Muscle layer of duodenum (tissue), 2 donors: ENCODE results near the gene EIF5.

Experiments
- H3K27ac ChIP-seq: one replicate; pipeline ENCODE4 v1.7.0; 2013; ENCODE audit warnings: mild to moderate bottlenecking, low read length
- H3K27me3 ChIP-seq: one replicate; pipeline ENCODE4 v1.7.0; 2013; ENCODE audit warnings: low read depth, mild to moderate bottlenecking, control low read depth, low read length
- H3K36me3 ChIP-seq, 2 donors: one replicate each; pipeline ENCODE4 v1.7.0; 2013; ENCODE audit warnings: low read length in 2 of 2, control low read depth in 1 of 2, mild to moderate bottlenecking in 1 of 2; ENCODE audit not compliant: insufficient read depth in 2 of 2, control insufficient read depth in 1 of 2
- H3K4me1 ChIP-seq, 2 donors: one replicate each; pipeline ENCODE4 v1.7.0; 2013; ENCODE audit warnings: low read length in 2 of 2, mild to moderate bottlenecking in 2 of 2, control low read depth in 1 of 2, moderate library complexity in 1 of 2; ENCODE audit not compliant: insufficient read depth in 2 of 2, control insufficient read depth in 1 of 2
- H3K4me3 ChIP-seq, 2 donors: one replicate each; pipeline ENCODE4 v1.7.0; 2013; ENCODE audit warnings: low read length in 2 of 2, low read depth in 1 of 2, mild to moderate bottlenecking in 1 of 2
- H3K9me3 ChIP-seq, 2 donors: one replicate each; pipeline ENCODE4 v1.7.0; 2013; ENCODE audit warnings: low read length in 2 of 2, control low read depth in 1 of 2, mild to moderate bottlenecking in 1 of 2; ENCODE audit not compliant: control insufficient read depth in 1 of 2
- donor health status: healthy.

The EIF5 gene

GRCh38 chr14:103341250-103342129, 7.5 kb downstream of the EIF5 start:
- Histone ChIP-seq H3K9me3 (no peaks in the 10 kb centered on the region), H3K4me1 (peaks cover 0 to under 1% of the 10 kb centered on the region in 2 donors), H3K36me3 (peaks cover 79 to 82% of the 10 kb centered on the region in 2 donors), H3K27ac (no peak overlapping the region), H3K27me3 (no peaks in the 10 kb centered on the region), H3K4me3 (no peak overlapping the region)

- Histone ChIP-seq H3K4me1 (no peaks in the 10 kb centered on the region), H3K36me3 (peaks cover 61 to 64% of the 10 kb centered on the region in 2 donors), H3K4me3 (no peak overlapping the region), H3K9me3 (no peaks in the 10 kb centered on the region), H3K27me3 (no peaks in the 10 kb centered on the region), H3K27ac (no peak overlapping the region)
Observed at GRCh38 chr14:103343164-103343879, 9.3 kb downstream of the EIF5 start.

GRCh38 chr14:103343905-103344797, 10.1 kb downstream of the EIF5 start:
- peaks cover 52 to 56% of the 10 kb centered on the region in 2 donors for H3K36me3 ChIP-seq
- H3K4me3 ChIP-seq, result no peak overlapping the region
- H3K27ac ChIP-seq, result no peak overlapping the region
- no peaks in the 10 kb centered on the region for H3K9me3 ChIP-seq
- no peaks in the 10 kb centered on the region for H3K4me1 ChIP-seq
- no peaks in the 10 kb centered on the region for H3K27me3 ChIP-seq

- Histone ChIP-seq H3K36me3 (peaks cover 33 to 35% of the 10 kb centered on the region in 2 donors), H3K9me3 (no peaks in the 10 kb centered on the region), H3K4me3 (no peak overlapping the region), H3K27ac (no peak overlapping the region), H3K4me1 (no peaks in the 10 kb centered on the region), H3K27me3 (no peaks in the 10 kb centered on the region)
Observed at GRCh38 chr14:103346286-103346685, 12.2 kb downstream of the EIF5 start.

- Histone ChIP-seq H3K36me3 (peaks cover 23 to 25% of the 10 kb centered on the region in 2 donors), H3K27ac (no peak overlapping the region), H3K4me3 (no peak overlapping the region), H3K27me3 (no peaks in the 10 kb centered on the region), H3K9me3 (no peaks in the 10 kb centered on the region), H3K4me1 (no peaks in the 10 kb centered on the region)
Observed at GRCh38 chr14:103347091-103347815, 13.2 kb downstream of the EIF5 start.

- peaks cover 14 to 16% of the 10 kb centered on the region in 2 donors for H3K36me3 ChIP-seq
- no peaks in the 10 kb centered on the region for H3K4me1 ChIP-seq
- no peak overlapping the region for H3K27ac ChIP-seq
- no peaks in the 10 kb centered on the region for H3K27me3 ChIP-seq
- H3K4me3 ChIP-seq, result no peak overlapping the region
- no peaks in the 10 kb centered on the region for H3K9me3 ChIP-seq
Observed at GRCh38 chr14:103348154-103348553, 14.1 kb downstream of the EIF5 start.

- no peaks in the 10 kb centered on the region for H3K36me3 ChIP-seq
- no peaks in the 10 kb centered on the region for H3K9me3 ChIP-seq
- no peaks in the 10 kb centered on the region for H3K4me1 ChIP-seq
- no peak overlapping the region for H3K4me3 ChIP-seq
- no peaks in the 10 kb centered on the region for H3K27me3 ChIP-seq
- no peak overlapping the region for H3K27ac ChIP-seq
Observed at GRCh38 chr14:103349982-103350381, 15.9 kb downstream of the EIF5 start.

GRCh38 chr14:103353362-103353761, 19.3 kb downstream of the EIF5 start:
- no peak overlapping the region for H3K27ac ChIP-seq
- H3K27me3 ChIP-seq, result no peaks in the 10 kb centered on the region
- H3K4me3 ChIP-seq, result no peak overlapping the region
- H3K4me1 ChIP-seq, result peaks cover 0 to 4% of the 10 kb centered on the region in 2 donors
- H3K36me3 ChIP-seq, result no peaks in the 10 kb centered on the region
- H3K9me3 ChIP-seq, result no peaks in the 10 kb centered on the region

GRCh38 chr14:103354141-103354540, 20.1 kb downstream of the EIF5 start:
- peaks cover 0 to 4% of the 10 kb centered on the region in 2 donors for H3K4me1 ChIP-seq
- H3K27me3 ChIP-seq, result no peaks in the 10 kb centered on the region
- H3K36me3 ChIP-seq, result no peaks in the 10 kb centered on the region
- no peaks in the 10 kb centered on the region for H3K9me3 ChIP-seq
- H3K4me3 ChIP-seq, result no peak overlapping the region
- no peak overlapping the region for H3K27ac ChIP-seq

GRCh38 chr14:103356024-103356682, 22.1 kb downstream of the EIF5 start:
- H3K27me3 ChIP-seq, result no peaks in the 10 kb centered on the region
- no peaks in the 10 kb centered on the region for H3K36me3 ChIP-seq
- no peaks in the 10 kb centered on the region for H3K9me3 ChIP-seq
- H3K4me1 ChIP-seq, result peaks cover 0 to 4% of the 10 kb centered on the region in 2 donors
- no peak overlapping the region for H3K27ac ChIP-seq
- H3K4me3 ChIP-seq, result no peak overlapping the region
